Measurements from ENCODE around the gene KIAA1549.

DNA sequence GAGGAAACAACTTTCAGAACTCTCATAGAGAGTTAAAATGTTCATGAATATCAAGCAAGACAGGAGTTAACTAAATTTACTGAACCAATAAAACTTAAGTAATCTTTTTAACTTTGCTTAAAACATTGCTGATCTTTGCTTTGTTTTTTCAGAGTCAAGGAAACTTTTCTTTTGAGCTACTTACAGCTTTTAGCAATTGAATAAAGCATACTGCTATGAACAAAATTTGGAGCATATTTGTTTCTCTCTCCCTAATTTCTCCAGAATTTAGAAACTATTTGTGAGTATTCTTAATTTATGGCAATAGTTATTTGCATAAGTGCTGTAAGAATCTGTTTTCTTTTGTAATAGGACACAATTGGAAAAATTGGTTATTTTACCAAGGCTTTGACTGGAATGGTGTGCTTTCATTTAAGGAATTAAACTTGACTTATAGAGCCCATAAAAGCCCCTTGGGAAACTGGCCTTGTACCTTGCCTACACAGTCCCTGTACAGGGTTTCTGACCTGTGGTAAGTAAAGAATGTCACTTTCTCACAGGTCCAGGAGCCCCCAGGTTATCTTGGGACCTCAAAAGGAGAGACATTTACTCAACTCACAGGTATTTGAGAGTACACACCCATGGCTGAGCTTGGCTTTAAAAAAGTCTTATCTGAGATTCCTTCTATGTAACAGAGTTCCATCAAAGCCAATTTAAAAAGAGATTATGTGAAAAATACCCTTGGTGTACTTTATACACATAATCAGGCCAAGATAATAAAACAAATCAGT, 23.3 kb upstream of the KIAA1549 start:
- TF ChIP-seq, protein P1, sequence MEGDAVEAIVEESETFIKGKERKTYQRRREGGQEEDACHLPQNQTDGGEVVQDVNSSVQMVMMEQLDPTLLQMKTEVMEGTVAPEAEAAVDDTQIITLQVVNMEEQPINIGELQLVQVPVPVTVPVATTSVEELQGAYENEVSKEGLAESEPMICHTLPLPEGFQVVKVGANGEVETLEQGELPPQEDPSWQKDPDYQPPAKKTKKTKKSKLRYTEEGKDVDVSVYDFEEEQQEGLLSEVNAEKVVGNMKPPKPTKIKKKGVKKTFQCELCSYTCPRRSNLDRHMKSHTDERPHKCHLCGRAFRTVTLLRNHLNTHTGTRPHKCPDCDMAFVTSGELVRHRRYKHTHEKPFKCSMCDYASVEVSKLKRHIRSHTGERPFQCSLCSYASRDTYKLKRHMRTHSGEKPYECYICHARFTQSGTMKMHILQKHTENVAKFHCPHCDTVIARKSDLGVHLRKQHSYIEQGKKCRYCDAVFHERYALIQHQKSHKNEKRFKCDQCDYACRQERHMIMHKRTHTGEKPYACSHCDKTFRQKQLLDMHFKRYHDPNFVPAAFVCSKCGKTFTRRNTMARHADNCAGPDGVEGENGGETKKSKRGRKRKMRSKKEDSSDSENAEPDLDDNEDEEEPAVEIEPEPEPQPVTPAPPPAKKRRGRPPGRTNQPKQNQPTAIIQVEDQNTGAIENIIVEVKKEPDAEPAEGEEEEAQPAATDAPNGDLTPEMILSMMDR (IDR thresholded peaks at IDR 0.05) = no peak
- no peak for TF ChIP-seq POLR2A (IDR thresholded peaks at IDR 0.05)
- no peak for TF ChIP-seq EP300 (IDR thresholded peaks at IDR 0.05)

Measured in tibial nerve (tissue), 4 donors.